GM12891 (cell line): ENCODE data around the gene GMDS.

ENCODE experiments used
- DNase-seq: peaks from one replicate; pipeline ENCODE4 v3.0.0; 2011; ENCODE audit warnings: low spot score; ENCODE audit not compliant: insufficient read length
- FAIRE-seq: peaks from 2 replicates; lab custom pipeline; 2011; peaks lifted over from hg19 to GRCh38; lab: Jason Lieb, UNC
- PAX5 ChIP-seq: IDR thresholded peaks from 2 replicates; pipeline ENCODE4 v1.6.1; 2011; ENCODE audit warnings: low read length, moderate library complexity, mild to moderate bottlenecking; ENCODE audit not compliant: insufficient read depth, severe bottlenecking
- POLR2A ChIP-seq: IDR thresholded peaks from 2 replicates; pipeline ENCODE4 v1.6.1; 2011; ENCODE audit warnings: low read depth, low read length, control low read depth
- POLR2AphosphoS5 ChIP-seq: IDR thresholded peaks from 2 replicates; pipeline ENCODE4 v1.6.1; 2011; ENCODE audit warnings: low read depth, low read length, control low read depth
- POU2F2 ChIP-seq: IDR thresholded peaks from 2 replicates; pipeline ENCODE4 v1.6.1; 2011; ENCODE audit warnings: low read depth, mild to moderate bottlenecking, control low read depth, low read length, moderate library complexity
- SPI1 ChIP-seq: IDR thresholded peaks from 2 replicates; pipeline ENCODE4 v1.6.1; 2011; ENCODE audit warnings: low read depth, low read length, control low read depth
- TAF1 ChIP-seq: IDR thresholded peaks from 2 replicates; pipeline ENCODE4 v1.6.1; 2011; ENCODE audit warnings: low read depth, low read length, control low read depth

The GMDS gene

DNA sequence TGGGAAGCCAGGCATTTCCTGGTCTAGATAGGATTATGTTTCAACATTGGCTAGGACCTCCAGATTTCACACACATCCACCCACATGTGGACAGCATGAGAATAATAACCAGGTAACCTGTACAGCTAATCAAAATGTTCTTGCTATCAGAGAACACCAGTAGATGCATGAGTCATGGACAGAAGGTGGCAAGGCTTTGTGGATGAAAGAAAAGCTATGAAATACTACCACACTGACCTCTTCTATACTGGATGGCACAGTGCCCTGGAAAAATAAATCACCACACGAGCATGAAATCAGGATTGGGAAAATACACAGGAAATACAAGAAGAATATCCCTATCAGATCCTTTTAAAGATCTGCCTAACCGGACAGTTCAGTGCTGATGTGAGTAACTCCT is 113.0 kb downstream of the GMDS start:
- DNase-seq (no peak), FAIRE-seq (no peak)
- TF ChIP-seq TAF1: no peak
- TF ChIP-seq PAX5: no peak
- no peak for TF ChIP-seq POU2F2
- TF ChIP-seq POLR2A: no peak
- TF ChIP-seq SPI1: no peak
- no peak for TF ChIP-seq POLR2AphosphoS5

DNA sequence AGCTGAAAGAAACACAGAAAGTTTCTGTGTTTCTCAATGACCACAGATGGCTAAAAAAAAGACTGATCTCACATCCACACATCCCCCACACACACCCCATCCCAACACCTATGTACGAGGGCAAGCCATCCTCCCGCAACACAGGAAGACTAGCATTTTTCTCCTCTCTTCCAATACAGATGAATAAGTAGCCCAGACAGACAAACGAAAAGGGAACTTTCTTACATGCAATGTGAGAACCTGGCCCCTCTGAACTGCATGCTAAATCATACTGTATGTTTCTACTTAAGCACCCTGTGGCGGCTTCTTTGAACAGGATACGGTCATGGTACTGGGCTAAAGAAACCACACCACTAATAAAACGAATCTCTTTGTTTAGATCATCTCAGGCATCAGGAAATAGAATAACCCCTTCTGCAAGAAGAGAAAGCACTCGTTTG is 116.2 kb downstream of the GMDS start:
- DNase-seq: peak; percentile 16
- TF ChIP-seq POLR2AphosphoS5: no peak
- TF ChIP-seq POU2F2: no peak
- TF ChIP-seq SPI1: no peak
- TF ChIP-seq PAX5: no peak
- no peak for TF ChIP-seq POLR2A
- FAIRE-seq: peak; percentile 76

DNA sequence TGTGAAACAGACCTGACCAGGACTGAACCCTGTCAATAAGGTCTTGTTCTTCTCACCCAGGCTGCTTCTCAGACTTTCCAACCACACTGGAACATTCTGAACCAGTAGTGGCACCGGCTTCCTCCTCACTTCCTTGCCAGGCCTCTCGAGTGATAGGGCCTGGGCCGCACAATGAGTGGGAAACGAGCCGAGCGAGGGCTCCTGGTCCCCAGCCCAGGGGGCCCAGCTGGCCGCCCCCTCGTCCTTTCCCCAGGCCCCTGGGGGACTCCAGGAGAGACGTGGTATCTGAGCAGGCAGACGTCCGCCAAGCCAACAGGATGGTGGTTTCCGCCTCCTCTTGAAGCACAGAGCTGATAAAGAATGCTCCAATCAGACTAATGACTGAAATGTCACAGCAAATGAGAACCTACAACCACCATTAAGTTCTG is 117.9 kb downstream of the GMDS start:
- FAIRE-seq (peak; percentile 80), DNase-seq (peak; percentile 26)
- TF ChIP-seq SPI1 (peak; percentile 53), POLR2A (0 out of 2 replicates have a peak, but pooled peaks have one; percentile 46), POU2F2 (peak; percentile 41; the same call in 1 of the 2 replicates), PAX5 (no peak), POLR2AphosphoS5 (no peak), TAF1 (no peak)

DNA sequence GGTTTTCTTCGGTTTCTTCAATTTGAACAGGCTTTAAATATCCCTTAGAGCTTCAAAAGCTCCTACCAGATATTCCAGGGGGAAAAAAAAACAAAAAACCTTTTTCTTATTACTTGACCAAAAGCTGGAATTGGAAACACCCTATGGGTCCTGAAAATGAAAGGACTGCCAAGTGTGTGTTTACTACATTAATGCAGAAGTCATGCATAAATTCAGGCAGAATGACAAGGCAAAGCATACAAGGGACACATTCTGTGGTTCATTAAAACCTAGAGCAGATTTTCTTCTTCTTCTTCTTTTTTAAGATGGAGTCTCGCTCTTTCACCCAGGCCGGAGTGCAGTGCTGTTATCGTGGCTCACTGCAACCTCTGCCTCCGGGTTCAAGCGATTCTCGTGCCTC is 119.1 kb downstream of the GMDS start:
- DNase-seq: no peak
- FAIRE-seq: no peak

DNA sequence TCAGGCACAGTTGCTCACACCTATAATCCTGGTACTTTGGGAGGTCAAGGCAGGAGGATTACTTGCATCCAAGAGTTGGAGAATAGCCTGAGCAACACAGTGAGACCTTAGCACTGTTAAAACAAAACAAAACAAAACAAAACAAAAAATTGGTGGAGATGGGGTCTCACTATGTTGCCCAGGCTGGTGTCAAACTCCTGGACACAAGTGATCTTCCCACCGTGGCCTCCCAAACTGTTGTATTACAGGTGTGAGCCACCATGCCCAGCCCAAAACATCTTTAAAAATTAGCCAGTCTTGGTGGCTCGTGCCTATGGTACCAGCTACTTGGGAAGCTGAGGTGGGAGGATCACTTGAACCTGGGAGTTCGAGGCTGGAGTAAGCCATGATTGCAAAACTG is 120.2 kb downstream of the GMDS start:
- DNase-seq: no peak
- no peak for FAIRE-seq
- TF ChIP-seq TAF1 (no peak), POU2F2 (no peak), PAX5 (no peak), POLR2A (no peak), SPI1 (no peak), POLR2AphosphoS5 (no peak)

More for the DNA sequence above, 119.1 kb downstream of the GMDS start:
- no peak for TF ChIP-seq TAF1
- no peak for TF ChIP-seq POLR2A
- no peak for TF ChIP-seq SPI1
- no peak for TF ChIP-seq POU2F2
- no peak for TF ChIP-seq POLR2AphosphoS5
- no peak for TF ChIP-seq PAX5

DNA sequence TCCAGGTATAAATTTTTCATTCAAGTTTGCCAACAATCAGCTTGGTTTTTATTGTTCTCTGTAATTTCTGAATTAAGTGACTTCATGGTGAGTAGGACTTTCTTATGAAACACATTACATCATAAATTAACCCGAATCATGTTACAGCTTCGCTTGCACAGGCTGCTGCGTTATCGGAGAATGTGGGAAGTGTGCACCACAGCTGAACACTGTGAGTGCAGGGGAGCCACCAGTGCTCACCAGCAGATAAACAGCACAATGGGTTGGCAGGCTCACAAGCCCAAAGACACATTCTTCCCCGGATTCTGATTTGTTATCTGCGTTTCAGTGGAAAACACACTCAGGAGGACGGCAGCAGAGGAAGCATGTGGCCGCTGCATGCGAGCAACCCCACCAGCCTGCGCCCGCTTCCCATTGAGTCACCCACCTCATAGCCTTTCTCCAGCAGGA is 121.1 kb downstream of the GMDS start:
- DNase-seq: no peak
- no peak for FAIRE-seq
- TF ChIP-seq POU2F2 (no peak), POLR2AphosphoS5 (no peak), SPI1 (no peak), POLR2A (no peak), TAF1 (no peak), PAX5 (no peak)

DNA sequence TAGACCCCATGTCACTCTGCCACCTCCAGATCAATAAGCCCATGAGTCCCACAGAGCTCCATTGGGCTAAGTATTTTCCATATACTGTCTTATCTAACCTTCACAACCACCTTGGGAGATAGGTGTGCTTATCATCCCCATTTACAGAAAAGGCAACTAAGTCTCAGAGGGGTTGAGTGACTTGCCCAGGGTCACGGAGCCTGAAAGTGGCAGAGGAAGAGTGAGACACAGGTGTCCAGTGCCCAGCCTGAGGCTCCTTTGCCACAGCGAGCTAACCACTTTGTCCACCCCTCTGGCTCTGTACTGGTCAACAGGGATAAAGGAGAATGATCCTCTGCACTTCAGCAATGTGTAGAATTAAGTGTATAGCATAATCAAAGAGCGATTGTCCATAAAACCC is 124.5 kb downstream of the GMDS start:
- no peak for DNase-seq
- no peak for FAIRE-seq
- TF ChIP-seq POLR2A: no peak

DNA sequence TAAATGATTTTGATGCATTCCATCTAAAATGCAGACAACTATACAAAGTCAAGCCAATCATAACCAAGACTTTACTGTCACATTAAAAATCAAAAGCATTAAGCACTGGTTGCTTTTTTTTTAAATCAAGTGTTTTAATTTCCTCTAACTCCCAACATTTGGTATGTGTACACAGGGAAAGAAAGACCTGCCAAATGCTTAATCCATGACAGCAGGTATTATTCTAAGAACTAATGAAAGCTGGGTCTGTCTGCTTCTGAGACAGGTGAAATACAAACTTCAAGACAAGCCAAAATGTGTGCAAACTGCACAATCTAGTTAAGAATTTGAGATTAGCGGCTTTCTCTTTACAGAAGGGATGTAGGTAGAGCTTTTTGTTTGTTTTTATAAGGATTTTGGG is 126.1 kb downstream of the GMDS start:
- no peak for FAIRE-seq
- DNase-seq: no peak

DNA sequence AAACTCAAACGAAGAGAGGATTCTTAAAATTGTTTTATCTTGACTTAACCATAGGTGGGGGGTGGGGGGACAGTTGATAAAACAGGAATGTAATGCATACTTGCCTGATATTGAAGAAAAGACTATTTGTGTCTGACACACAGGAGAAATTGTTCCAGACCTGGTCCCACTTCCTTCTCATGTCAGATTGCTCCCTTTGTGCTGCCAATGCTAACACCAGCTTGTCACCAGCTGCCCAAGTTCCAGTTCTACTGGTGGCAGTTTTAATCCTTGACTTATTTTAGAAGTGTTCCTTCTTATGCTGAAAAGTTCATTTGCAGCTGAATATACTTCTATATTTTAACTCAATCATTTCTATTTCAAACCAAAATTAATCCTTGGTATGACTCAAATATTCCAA is 127.3 kb downstream of the GMDS start:
- FAIRE-seq: no peak
- TF ChIP-seq PAX5: no peak
- no peak for TF ChIP-seq POLR2A
- TF ChIP-seq POU2F2: no peak
- no peak for TF ChIP-seq SPI1
- no peak for TF ChIP-seq POLR2AphosphoS5
- no peak for TF ChIP-seq TAF1
- DNase-seq: no peak

More for the DNA sequence above, 126.1 kb downstream of the GMDS start:
- no peak for TF ChIP-seq POLR2A
- TF ChIP-seq SPI1: no peak
- TF ChIP-seq POLR2AphosphoS5: no peak
- TF ChIP-seq PAX5: no peak
- no peak for TF ChIP-seq POU2F2
- no peak for TF ChIP-seq TAF1

DNA sequence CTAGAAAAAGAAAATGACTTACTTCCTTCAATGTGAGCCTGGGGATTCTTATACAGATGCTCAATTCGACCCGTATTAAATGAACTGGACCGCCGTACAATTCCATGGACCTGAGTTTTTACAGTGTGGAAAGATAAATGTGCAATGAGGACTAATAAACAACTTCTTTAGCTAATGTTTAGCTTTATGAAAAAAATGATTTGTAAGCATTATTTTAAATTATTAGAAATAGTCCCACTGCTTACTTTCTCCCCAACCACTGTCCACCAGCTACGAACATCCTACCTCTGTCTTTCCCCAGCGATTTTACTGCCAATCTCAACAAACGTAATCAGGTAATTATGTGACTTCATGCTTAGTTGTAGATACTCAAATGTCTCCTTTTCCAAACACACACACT is 128.0 kb downstream of the GMDS start:
- DNase-seq (no peak), FAIRE-seq (no peak)
- TF ChIP-seq SPI1: no peak
- no peak for TF ChIP-seq POU2F2

DNA sequence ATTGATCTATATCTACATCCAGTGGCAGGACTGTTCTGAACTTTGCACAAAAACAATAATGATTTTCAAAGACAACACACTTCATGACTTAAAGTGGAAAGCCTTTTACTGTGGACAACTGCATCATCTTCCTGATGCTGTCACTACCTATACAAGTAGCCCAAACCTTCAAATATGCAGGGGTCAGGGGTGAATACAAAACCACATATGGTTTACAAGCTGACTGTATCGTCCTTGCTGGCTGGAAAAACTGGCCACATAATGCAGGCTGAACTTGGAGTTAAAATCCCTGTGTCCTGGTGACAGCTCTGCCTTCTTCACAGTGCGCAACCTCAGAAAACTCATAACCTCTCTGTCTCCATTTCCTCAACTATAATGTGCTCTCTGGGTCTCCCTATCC is 128.9 kb downstream of the GMDS start:
- no peak for TF ChIP-seq POLR2A
- TF ChIP-seq PAX5: no peak
- no peak for DNase-seq

More for the DNA sequence above, 128.9 kb downstream of the GMDS start:
- no peak for FAIRE-seq
